GM23338 (cell line): ENCODE measurements around the gene SLIT1. TPM values are rescaled to one million over a fixed set of nuclear protein-coding genes. Genes with fewer than 3 reads are reported as not detected.

Experiments
- ATAC-seq: fragments of 200-7000 bp; cut with Tn5 transposase; 3 replicates; pipeline ENCODE4 v1.9.1; 2020
- DNase-seq: peaks from one replicate; pipeline ENCODE4 v3.0.0-alpha.2; 2015; ENCODE audit warnings: low spot score
- H2AFZ ChIP-seq: fragments of 200-600 bp; sonication (generic); 2 replicates; pipeline ENCODE4 v1.8.0; 2016; ENCODE audit warnings: antibody characterized with exemption, mild to moderate bottlenecking, moderate library complexity
- H3F3A ChIP-seq: fragments of 200-600 bp; sonication (generic); replicated peaks from 2 replicates; pipeline ENCODE4 v1.8.0; 2017; ENCODE audit warnings: antibody characterized with exemption, mixed run types, low read depth
- H3K27ac ChIP-seq: fragments of 200-600 bp; sonication (generic); 2 replicates; pipeline ENCODE4 v1.6.1; 2016; ENCODE audit warnings: low read depth
- H3K27me3 ChIP-seq: fragments of 200-600 bp; sonication (generic); 2 replicates; pipeline ENCODE4 v1.8.0; 2016; ENCODE audit warnings: mild to moderate bottlenecking, mixed run types, moderate library complexity; ENCODE audit not compliant: insufficient read depth
- H3K36me3 ChIP-seq: fragments of 200-600 bp; sonication (generic); 2 replicates; pipeline ENCODE4 v1.8.0; 2016; ENCODE audit warnings: mild to moderate bottlenecking; ENCODE audit not compliant: insufficient read depth
- H3K4me1 ChIP-seq: fragments of 200-600 bp; sonication (generic); 2 replicates; pipeline ENCODE4 v1.8.0; 2016; ENCODE audit warnings: mild to moderate bottlenecking, moderate library complexity; ENCODE audit not compliant: insufficient read depth
- H3K4me2 ChIP-seq: fragments of 200-600 bp; sonication (generic); 2 replicates; pipeline ENCODE4 v1.7.1; 2017; ENCODE audit warnings: mixed run types
- H3K4me3 ChIP-seq: fragments of 200-600 bp; sonication (generic); 2 replicates; pipeline ENCODE4 v1.6.1; 2016; ENCODE audit warnings: mixed run types
- H3K79me2 ChIP-seq: fragments of 200-600 bp; sonication (generic); replicated peaks from 2 replicates; pipeline ENCODE4 v1.8.0; 2017; ENCODE audit warnings: mild to moderate bottlenecking; ENCODE audit not compliant: insufficient read depth
- H3K9me2 ChIP-seq: fragments of 200-600 bp; sonication (generic); 2 replicates; pipeline ENCODE4 v1.8.0; 2017; ENCODE audit not compliant: insufficient read depth
- H4K20me1 ChIP-seq: fragments of 200-600 bp; sonication (generic); replicated peaks from 2 replicates; pipeline ENCODE4 v1.8.0; 2017; ENCODE audit warnings: mild to moderate bottlenecking; ENCODE audit not compliant: insufficient read depth
- H3K27ac Mint-ChIP-seq: 2 replicates; pipeline ENCODE4 v1.8.0; 2020; ENCODE audit warnings: inconsistent platforms, mild to moderate bottlenecking, moderate library complexity, mixed read lengths
- H3K27me3 Mint-ChIP-seq: 3 replicates; pipeline ENCODE4 v1.8.0; 2022; ENCODE audit warnings: low read depth, mild to moderate bottlenecking, moderate library complexity, mixed read lengths, inconsistent platforms; ENCODE audit not compliant: insufficient read depth, poor library complexity
- H3K36me3 Mint-ChIP-seq: 3 replicates; pipeline ENCODE4 v1.8.0; 2021; ENCODE audit warnings: low read depth, mild to moderate bottlenecking, inconsistent platforms, moderate library complexity, mixed read lengths
- H3K4me1 Mint-ChIP-seq: 3 replicates; pipeline ENCODE4 v1.8.0; 2020; ENCODE audit warnings: mild to moderate bottlenecking, inconsistent platforms, mixed read lengths
- H3K4me3 Mint-ChIP-seq: 3 replicates; pipeline ENCODE4 v1.8.0; 2021; ENCODE audit warnings: moderate library complexity, mild to moderate bottlenecking, inconsistent platforms, mixed read lengths
- H3K9me3 Mint-ChIP-seq: 3 replicates; pipeline ENCODE4 v1.8.0; 2020; ENCODE audit warnings: moderate library complexity, mild to moderate bottlenecking, inconsistent platforms, mixed read lengths
- CREB1 ChIP-seq: fragments of 250-450 bp; sonication (Bioruptor Pico); IDR thresholded peaks from 2 replicates; pipeline ENCODE4 v1.5.0; 2020; ENCODE audit warnings: low read depth, mild to moderate bottlenecking, moderate library complexity
- EZH2 ChIP-seq: fragments of 200-600 bp; sonication (generic); IDR thresholded peaks from one replicate; pipeline ENCODE4 v1.8.0; 2017; ENCODE audit warnings: antibody characterized with exemption, mild to moderate bottlenecking, low read depth; ENCODE audit not compliant: unreplicated experiment
- EZH2phosphoT487 ChIP-seq: fragments of 200-600 bp; sonication (generic); IDR thresholded peaks from one replicate; pipeline ENCODE4 v1.8.1; 2018; ENCODE audit warnings: antibody characterized with exemption; ENCODE audit not compliant: unreplicated experiment
- JUNB ChIP-seq: IDR thresholded peaks from one replicate; pipeline ENCODE4 v1.6.1; 2016; ENCODE audit warnings: antibody characterized with exemption; ENCODE audit not compliant: unreplicated experiment
- NANOG ChIP-seq: IDR thresholded peaks from 2 replicates; pipeline ENCODE4 v1.6.1; 2016; ENCODE audit warnings: antibody characterized with exemption, borderline replicate concordance
- POLR2AphosphoS5 ChIP-seq: IDR thresholded peaks from 2 replicates; pipeline ENCODE4 v1.6.1; 2016; ENCODE audit warnings: antibody characterized with exemption, low read depth
- STAT1 ChIP-seq: IDR thresholded peaks from one replicate; pipeline ENCODE4 v1.6.1; 2016; ENCODE audit warnings: antibody characterized with exemption; ENCODE audit not compliant: unreplicated experiment
- ZNF114 ChIP-seq: fragments of 250-450 bp; sonication (Bioruptor Pico); IDR thresholded peaks from 2 replicates; pipeline ENCODE4 v1.5.0; 2020; ENCODE audit warnings: mild to moderate bottlenecking, moderate library complexity
- polyA plus RNA-seq: library from polyadenylated mRNA; unstranded; fragments of >200 nt; fragmentation: Nextera tagmentation; extraction: Ambion mirVana; gene quantifications from 2 replicates; pipeline ENCODE4 v1.2.1, GENCODE V29; 2016
- total RNA-seq: library from RNA; depleted of rRNA; stranded (reverse); fragments of >200 nt; shearing (Covaris generic); gene quantifications from 2 replicates; pipeline ENCODE4 v1.2.3, GENCODE V29; 2014
- TF ChIP-seq, protein P1 (sequence below): IDR thresholded peaks from 2 replicates; pipeline ENCODE4 v1.6.1; 2016; ENCODE audit warnings: antibody characterized with exemption
- TF ChIP-seq, protein P2 (sequence below): fragments of 250-450 bp; sonication (Bioruptor Pico); IDR thresholded peaks from 2 replicates; pipeline ENCODE4 v1.5.0; 2020; ENCODE audit warnings: mild to moderate bottlenecking, moderate library complexity
- TF ChIP-seq, protein P3 (sequence below), 2 experiments: fragments of 200-600 bp in 1 of 2; sonication (generic) in 1 of 2; conservative IDR thresholded peaks; 2 replicates each; pipeline versions ENCODE4 v1.5.1 to v1.6.1; 2016 to 2017; ENCODE audit warnings: antibody characterized with exemption in 2 of 2, low read depth in 2 of 2, mild to moderate bottlenecking in 2 of 2, moderate library complexity in 1 of 2

SLIT1 gene
- total and polyA plus RNA-seq, 2 experiments from 2014 or later: 0.76 to 1.7 TPM

DNA sequence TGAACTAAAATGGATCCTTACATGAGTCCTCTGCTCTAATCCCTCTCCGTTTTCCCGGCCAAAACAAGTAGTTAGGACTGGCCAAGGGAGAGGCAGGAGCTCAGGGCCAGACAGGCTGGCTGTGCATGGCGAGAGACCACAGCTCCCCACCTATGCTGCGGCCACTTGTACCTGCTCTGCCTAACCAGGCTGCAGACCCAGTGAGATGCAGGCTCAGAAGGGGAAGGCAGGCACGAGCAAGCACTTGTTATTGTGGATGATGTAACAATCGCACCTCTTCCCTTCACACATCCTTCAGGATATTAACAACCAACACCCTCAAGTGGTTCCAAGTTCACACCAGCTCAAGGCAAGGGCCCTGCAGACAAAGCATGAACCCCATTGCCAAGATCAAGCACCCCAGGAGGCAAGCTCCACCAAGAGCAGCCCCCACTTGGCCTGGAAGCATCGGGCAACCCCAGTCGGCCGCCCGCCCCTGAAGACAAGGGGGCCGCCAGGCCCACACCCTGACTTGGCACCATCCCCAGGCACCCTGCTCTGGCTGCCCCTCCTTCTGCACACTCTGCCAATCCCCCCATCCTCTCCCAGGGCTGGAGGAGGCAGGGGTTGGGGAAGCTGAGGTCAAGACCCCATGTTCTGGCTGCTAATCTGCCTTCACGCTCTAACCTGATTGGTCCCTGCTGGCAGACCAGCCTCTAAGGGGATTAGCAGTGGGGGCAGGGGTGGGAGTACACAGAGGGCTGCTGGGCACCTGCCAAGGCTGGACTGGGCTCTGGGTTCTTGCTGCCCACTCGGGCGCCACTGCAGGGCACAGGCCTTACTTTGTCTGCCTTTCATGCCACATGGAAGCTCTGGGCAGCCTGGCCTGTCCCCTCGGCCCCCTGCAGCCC is 111.3 kb downstream of the SLIT1 start:
- Histone ChIP-seq H2AFZ (no peak overlapping the region), H3K36me3 (no peaks in the 10 kb centered on the region)
- no peak for DNase-seq

More for the DNA sequence above, 111.3 kb downstream of the SLIT1 start:
- Mint-ChIP-seq H3K27me3 (peaks cover 5% of the 10 kb centered on the region), H3K4me1 (peaks cover 24% of the 10 kb centered on the region), H3K9me3 (peaks cover 7% of the 10 kb centered on the region), H3K27ac (no peak overlapping the region), H3K4me3 (no peak overlapping the region), H3K36me3 (no peaks in the 10 kb centered on the region)
- H3K4me3 ChIP-seq: no peak overlapping the region
- peaks cover 10% of the 10 kb centered on the region for H3K4me1 ChIP-seq
- ATAC-seq: no peak
- H3K4me2 ChIP-seq: no peak overlapping the region
- TF ChIP-seq POLR2AphosphoS5: no peak
- no peak for TF ChIP-seq ZNF114
- TF ChIP-seq, protein P1, sequence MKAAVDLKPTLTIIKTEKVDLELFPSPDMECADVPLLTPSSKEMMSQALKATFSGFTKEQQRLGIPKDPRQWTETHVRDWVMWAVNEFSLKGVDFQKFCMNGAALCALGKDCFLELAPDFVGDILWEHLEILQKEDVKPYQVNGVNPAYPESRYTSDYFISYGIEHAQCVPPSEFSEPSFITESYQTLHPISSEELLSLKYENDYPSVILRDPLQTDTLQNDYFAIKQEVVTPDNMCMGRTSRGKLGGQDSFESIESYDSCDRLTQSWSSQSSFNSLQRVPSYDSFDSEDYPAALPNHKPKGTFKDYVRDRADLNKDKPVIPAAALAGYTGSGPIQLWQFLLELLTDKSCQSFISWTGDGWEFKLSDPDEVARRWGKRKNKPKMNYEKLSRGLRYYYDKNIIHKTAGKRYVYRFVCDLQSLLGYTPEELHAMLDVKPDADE: no peak
- TF ChIP-seq EZH2: no peak
- TF ChIP-seq, protein P2, sequence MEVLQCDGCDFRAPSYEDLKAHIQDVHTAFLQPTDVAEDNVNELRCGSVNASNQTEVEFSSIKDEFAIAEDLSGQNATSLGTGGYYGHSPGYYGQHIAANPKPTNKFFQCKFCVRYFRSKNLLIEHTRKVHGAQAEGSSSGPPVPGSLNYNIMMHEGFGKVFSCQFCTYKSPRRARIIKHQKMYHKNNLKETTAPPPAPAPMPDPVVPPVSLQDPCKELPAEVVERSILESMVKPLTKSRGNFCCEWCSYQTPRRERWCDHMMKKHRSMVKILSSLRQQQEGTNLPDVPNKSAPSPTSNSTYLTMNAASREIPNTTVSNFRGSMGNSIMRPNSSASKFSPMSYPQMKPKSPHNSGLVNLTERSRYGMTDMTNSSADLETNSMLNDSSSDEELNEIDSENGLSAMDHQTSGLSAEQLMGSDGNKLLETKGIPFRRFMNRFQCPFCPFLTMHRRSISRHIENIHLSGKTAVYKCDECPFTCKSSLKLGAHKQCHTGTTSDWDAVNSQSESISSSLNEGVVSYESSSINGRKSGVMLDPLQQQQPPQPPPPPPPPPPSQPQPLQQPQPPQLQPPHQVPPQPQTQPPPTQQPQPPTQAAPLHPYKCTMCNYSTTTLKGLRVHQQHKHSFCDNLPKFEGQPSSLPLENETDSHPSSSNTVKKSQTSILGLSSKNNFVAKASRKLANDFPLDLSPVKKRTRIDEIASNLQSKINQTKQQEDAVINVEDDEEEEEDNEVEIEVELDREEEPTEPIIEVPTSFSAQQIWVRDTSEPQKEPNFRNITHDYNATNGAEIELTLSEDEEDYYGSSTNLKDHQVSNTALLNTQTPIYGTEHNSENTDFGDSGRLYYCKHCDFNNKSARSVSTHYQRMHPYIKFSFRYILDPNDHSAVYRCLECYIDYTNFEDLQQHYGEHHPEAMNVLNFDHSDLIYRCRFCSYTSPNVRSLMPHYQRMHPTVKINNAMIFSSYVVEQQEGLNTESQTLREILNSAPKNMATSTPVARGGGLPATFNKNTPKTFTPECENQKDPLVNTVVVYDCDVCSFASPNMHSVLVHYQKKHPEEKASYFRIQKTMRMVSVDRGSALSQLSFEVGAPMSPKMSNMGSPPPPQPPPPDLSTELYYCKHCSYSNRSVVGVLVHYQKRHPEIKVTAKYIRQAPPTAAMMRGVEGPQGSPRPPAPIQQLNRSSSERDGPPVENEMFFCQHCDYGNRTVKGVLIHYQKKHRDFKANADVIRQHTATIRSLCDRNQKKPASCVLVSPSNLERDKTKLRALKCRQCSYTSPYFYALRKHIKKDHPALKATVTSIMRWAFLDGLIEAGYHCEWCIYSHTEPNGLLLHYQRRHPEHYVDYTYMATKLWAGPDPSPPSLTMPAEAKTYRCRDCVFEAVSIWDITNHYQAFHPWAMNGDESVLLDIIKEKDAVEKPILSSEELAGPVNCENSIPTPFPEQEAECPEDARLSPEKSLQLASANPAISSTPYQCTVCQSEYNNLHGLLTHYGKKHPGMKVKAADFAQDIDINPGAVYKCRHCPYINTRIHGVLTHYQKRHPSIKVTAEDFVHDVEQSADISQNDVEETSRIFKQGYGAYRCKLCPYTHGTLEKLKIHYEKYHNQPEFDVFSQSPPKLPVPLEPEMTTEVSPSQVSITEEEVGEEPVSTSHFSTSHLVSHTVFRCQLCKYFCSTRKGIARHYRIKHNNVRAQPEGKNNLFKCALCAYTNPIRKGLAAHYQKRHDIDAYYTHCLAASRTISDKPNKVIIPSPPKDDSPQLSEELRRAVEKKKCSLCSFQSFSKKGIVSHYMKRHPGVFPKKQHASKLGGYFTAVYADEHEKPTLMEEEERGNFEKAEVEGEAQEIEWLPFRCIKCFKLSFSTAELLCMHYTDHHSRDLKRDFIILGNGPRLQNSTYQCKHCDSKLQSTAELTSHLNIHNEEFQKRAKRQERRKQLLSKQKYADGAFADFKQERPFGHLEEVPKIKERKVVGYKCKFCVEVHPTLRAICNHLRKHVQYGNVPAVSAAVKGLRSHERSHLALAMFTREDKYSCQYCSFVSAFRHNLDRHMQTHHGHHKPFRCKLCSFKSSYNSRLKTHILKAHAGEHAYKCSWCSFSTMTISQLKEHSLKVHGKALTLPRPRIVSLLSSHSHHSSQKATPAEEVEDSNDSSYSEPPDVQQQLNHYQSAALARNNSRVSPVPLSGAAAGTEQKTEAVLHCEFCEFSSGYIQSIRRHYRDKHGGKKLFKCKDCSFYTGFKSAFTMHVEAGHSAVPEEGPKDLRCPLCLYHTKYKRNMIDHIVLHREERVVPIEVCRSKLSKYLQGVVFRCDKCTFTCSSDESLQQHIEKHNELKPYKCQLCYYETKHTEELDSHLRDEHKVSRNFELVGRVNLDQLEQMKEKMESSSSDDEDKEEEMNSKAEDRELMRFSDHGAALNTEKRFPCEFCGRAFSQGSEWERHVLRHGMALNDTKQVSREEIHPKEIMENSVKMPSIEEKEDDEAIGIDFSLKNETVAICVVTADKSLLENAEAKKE: no peak
- no peak for TF ChIP-seq EZH2phosphoT487
- no peak for TF ChIP-seq JUNB
- no peak for TF ChIP-seq STAT1
- TF ChIP-seq, protein P3, sequence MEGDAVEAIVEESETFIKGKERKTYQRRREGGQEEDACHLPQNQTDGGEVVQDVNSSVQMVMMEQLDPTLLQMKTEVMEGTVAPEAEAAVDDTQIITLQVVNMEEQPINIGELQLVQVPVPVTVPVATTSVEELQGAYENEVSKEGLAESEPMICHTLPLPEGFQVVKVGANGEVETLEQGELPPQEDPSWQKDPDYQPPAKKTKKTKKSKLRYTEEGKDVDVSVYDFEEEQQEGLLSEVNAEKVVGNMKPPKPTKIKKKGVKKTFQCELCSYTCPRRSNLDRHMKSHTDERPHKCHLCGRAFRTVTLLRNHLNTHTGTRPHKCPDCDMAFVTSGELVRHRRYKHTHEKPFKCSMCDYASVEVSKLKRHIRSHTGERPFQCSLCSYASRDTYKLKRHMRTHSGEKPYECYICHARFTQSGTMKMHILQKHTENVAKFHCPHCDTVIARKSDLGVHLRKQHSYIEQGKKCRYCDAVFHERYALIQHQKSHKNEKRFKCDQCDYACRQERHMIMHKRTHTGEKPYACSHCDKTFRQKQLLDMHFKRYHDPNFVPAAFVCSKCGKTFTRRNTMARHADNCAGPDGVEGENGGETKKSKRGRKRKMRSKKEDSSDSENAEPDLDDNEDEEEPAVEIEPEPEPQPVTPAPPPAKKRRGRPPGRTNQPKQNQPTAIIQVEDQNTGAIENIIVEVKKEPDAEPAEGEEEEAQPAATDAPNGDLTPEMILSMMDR (conservative IDR thresholded peaks at IDR 0.05; ENCODE audit: low read depth in 2 of 2): no peak
- no peak for TF ChIP-seq NANOG
- TF ChIP-seq CREB1: no peak
- no peak overlapping the region for H3K27ac ChIP-seq
- no peaks in the 10 kb centered on the region for H3F3A ChIP-seq
- H3K79me2 ChIP-seq: no peaks in the 10 kb centered on the region
- H4K20me1 ChIP-seq: no peaks in the 10 kb centered on the region
- H3K27me3 ChIP-seq: no peaks in the 10 kb centered on the region
- no peaks in the 10 kb centered on the region for H3K9me2 ChIP-seq
